B cell (primary cell): ENCODE data around the gene DENND4B. TPM values are rescaled to one million over a fixed set of nuclear protein-coding genes. Genes with fewer than 3 reads are reported as not detected.
A peak's percentile ranks its signal among the peaks of the same experiment; 100 is the strongest.

Source experiments
- ATAC-seq: fragments of 200-7000 bp; cut with Tn5 transposase; one replicate; pipeline ENCODE4 v1.10.0; 2021; ENCODE audit warnings: low read depth, mild to moderate bottlenecking, moderate number of reproducible peaks, moderate library complexity
- CTCF ChIA-PET: fragments of 350-600 bp; sonication (Branson Sonifier 250); formaldehyde crosslinking; loops from one replicate; lab custom pipeline; 2021; ENCODE audit warnings: antibody characterized with exemption, inconsistent platforms; lab: Charles Lee
- POLR2A ChIA-PET: fragments of 350-600 bp; sonication (Branson Sonifier 250); formaldehyde crosslinking; loops from one replicate; lab custom pipeline; 2021; ENCODE audit warnings: antibody characterized with exemption; lab: Charles Lee
- DNase-seq: peaks from one replicate; pipeline ENCODE4 v3.0.0; 2013
- H2AFZ ChIP-seq: 2 replicates; pipeline ENCODE4 v1.6.1; 2012; ENCODE audit warnings: mild to moderate bottlenecking, low read depth, low read length; ENCODE audit not compliant: insufficient read depth, poor library complexity, severe bottlenecking
- H3K27ac ChIP-seq, 2 donors: 1 replicate in 1 of 2; 2 replicates in 1 of 2; pipeline ENCODE4 v1.5.1; 2012 to 2013; ENCODE audit warnings: low read length in 2 of 2, mild to moderate bottlenecking in 2 of 2, moderate library complexity in 1 of 2
- H3K27me3 ChIP-seq, 4 experiments: fragments of 200-600 bp in 1 of 4; sonication (generic) in 1 of 4; replicated peaks in 1 of 4; 1 replicate in 2 of 4; 2 replicates in 2 of 4; pipeline versions ENCODE4 v1.6.1 to v1.7.0; 2013 to 2016; ENCODE audit warnings: low read length in 3 of 4, mild to moderate bottlenecking in 2 of 4, mixed read lengths in 1 of 4, moderate library complexity in 1 of 4; ENCODE audit not compliant: insufficient read depth in 4 of 4, control insufficient read depth in 3 of 4; ENCODE audit errors: control extremely low read depth in 1 of 4
- H3K36me3 ChIP-seq, 2 experiments: replicated peaks in 1 of 2; 1 replicate in 1 of 2; 2 replicates in 1 of 2; pipeline versions ENCODE4 v1.6.1 to v1.7.1; 2013; ENCODE audit warnings: low read length in 1 of 2; ENCODE audit not compliant: insufficient read depth in 2 of 2, control insufficient read depth in 1 of 2; ENCODE audit errors: control extremely low read depth in 1 of 2, extremely low read depth in 1 of 2
- H3K4me1 ChIP-seq, 2 donors: fragments of 200-600 bp in 1 of 2; sonication (generic) in 1 of 2; 1 replicate in 1 of 2; 2 replicates in 1 of 2; pipeline versions ENCODE4 v1.5.1 to v1.6.1; 2013 to 2017; ENCODE audit warnings: low read length in 2 of 2; ENCODE audit not compliant: control insufficient read depth in 2 of 2, insufficient read depth in 2 of 2
- H3K4me2 ChIP-seq: replicated peaks from 2 replicates; pipeline ENCODE3; 2012; ENCODE audit warnings: mild to moderate bottlenecking, low read depth, low read length; ENCODE audit not compliant: poor library complexity, severe bottlenecking
- H3K4me3 ChIP-seq, 5 experiments: fragments of 200-600 bp in 1 of 5; sonication (generic) in 1 of 5; 1 replicate in 3 of 5; 2 replicates in 2 of 5; pipeline versions ENCODE4 v1.5.1 to v1.7.0; 2011 to 2016; ENCODE audit warnings: low read length in 4 of 5, mild to moderate bottlenecking in 4 of 5, low read depth in 2 of 5, control low read depth in 1 of 5, moderate library complexity in 1 of 5; ENCODE audit not compliant: insufficient read depth in 1 of 5; ENCODE audit errors: control extremely low read depth in 1 of 5, extremely low read depth in 1 of 5
- H3K79me2 ChIP-seq: fragments of 200-600 bp; sonication (generic); one replicate; pipeline ENCODE4 v1.6.0; 2016; ENCODE audit warnings: low read length; ENCODE audit not compliant: control insufficient read depth, insufficient read depth
- H3K9ac ChIP-seq: fragments of 200-600 bp; sonication (generic); 2 replicates; pipeline ENCODE4 v1.6.1; 2017; ENCODE audit warnings: mild to moderate bottlenecking, low read length, moderate library complexity
- H3K9me3 ChIP-seq, 3 donors: one replicate each; pipeline versions ENCODE4 v1.6.1 to v1.7.1; 2013; ENCODE audit warnings: low read length in 2 of 3; ENCODE audit not compliant: control insufficient read depth in 2 of 3, insufficient read depth in 1 of 3; ENCODE audit errors: control extremely low read depth in 1 of 3
- H4K20me1 ChIP-seq: 2 replicates; pipeline ENCODE4 v1.6.0; 2012; ENCODE audit warnings: mild to moderate bottlenecking, low read length; ENCODE audit not compliant: insufficient read depth, control insufficient read depth, poor library complexity, severe bottlenecking
- H3K27ac Mint-ChIP-seq: one replicate; pipeline ENCODE4 v1.8.0; 2021; ENCODE audit warnings: mixed read lengths
- H3K27me3 Mint-ChIP-seq: one replicate; pipeline ENCODE4 v1.8.0; 2021; ENCODE audit warnings: mixed read lengths
- H3K4me1 Mint-ChIP-seq: one replicate; pipeline ENCODE4 v1.8.0; 2021; ENCODE audit warnings: mixed read lengths
- H3K4me3 Mint-ChIP-seq: one replicate; pipeline ENCODE4 v1.8.0; 2021; ENCODE audit warnings: mixed read lengths
- H3K9me3 Mint-ChIP-seq: one replicate; pipeline ENCODE4 v1.8.0; 2022; ENCODE audit warnings: mixed read lengths; ENCODE audit not compliant: insufficient read depth
- EZH2 ChIP-seq: IDR thresholded peaks from 2 replicates; pipeline ENCODE4 v1.6.1; 2012; ENCODE audit warnings: borderline replicate concordance, low read depth, mild to moderate bottlenecking, moderate library complexity, low read length; ENCODE audit not compliant: insufficient read depth, poor library complexity, severe bottlenecking
- WGBS: methylation state at CpG from one replicate; pipeline ENCODE4 v1.1.5; 2013; ENCODE audit warnings: missing lambda C conversion rate; ENCODE audit not compliant: insufficient coverage; 5-methylcytosine and 5-hydroxymethylcytosine counted together
- intact Hi-C: fragments of 100-400 bp; cut with micrococcal nuclease; formaldehyde crosslinking; loops from one replicate; pipeline ENCODE4 v1.10.0; 2022
- polyA plus RNA-seq: library from polyadenylated mRNA; depleted of rRNA; stranded (reverse); fragments of >200 nt; gene quantifications from 2 replicates; pipeline ENCODE4 v1.2.3, GENCODE V29; 2012
- total RNA-seq, 2 donors: library from RNA; stranded (reverse); fragments of 120-200 nt in 1 of 2; gene quantifications; 1 replicate in 1 of 2; 2 replicates in 1 of 2; pipeline versions ENCODE4 v1.2.3 to v1.2.4, GENCODE V29; 2013 to 2022
- TF ChIP-seq, protein P1 (sequence below): fragments of 200-600 bp; IDR thresholded peaks from one replicate; pipeline ENCODE4 v1.8.0; 2022; ENCODE audit warnings: antibody characterized with exemption, mild to moderate bottlenecking

Gene DENND4B
- total and polyA plus RNA-seq, 2 donors (not counting 1 experiment from before 2014, with no cell fraction given), result 275 to 389 TPM

DNA sequence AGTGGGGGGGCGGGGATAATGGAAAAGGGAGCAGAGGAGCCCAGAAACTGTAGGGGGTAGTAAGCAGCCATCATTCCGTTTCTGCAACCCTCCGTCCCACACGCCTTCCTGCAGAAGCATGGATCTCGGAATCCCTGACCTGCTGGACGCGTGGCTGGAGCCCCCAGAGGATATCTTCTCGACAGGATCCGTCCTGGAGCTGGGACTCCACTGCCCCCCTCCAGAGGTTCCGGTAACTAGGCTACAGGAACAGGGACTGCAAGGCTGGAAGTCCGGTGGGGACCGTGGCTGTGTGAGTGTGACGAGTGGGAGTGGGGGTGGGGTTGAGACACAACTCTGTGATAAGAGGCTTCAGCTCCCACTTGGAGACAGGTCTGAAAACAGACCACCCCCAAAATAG is 21.9 kb upstream of the DENND4B start:
- Histone ChIP-seq H3K9me3 (no peaks in the 10 kb centered on the region), H3K4me1 (peaks cover 37 to 44% of the 10 kb centered on the region in 2 donors), H3K36me3 (peaks cover 0 to 5% of the 10 kb centered on the region in 2 experiments), H4K20me1 (no peaks in the 10 kb centered on the region), H3K79me2 (peaks cover 38% of the 10 kb centered on the region), H3K9ac (peak overlapping the region; percentile 90), H3K4me2 (peak overlapping the region; percentile 95), H3K27ac (peak overlapping the region in 1 of 2 donors; percentile 94), H2AFZ (peak overlapping the region; percentile 93), H3K27me3 (no peaks in the 10 kb centered on the region), H3K4me3 (peak overlapping the region in 4 of 5 experiments; percentile 73 to 95 (median 84))
- WGBS, result 26% methylated on average over 9 of the region's 13 CpGs
- TF ChIP-seq EZH2, result no peak
- TF ChIP-seq, protein P1, sequence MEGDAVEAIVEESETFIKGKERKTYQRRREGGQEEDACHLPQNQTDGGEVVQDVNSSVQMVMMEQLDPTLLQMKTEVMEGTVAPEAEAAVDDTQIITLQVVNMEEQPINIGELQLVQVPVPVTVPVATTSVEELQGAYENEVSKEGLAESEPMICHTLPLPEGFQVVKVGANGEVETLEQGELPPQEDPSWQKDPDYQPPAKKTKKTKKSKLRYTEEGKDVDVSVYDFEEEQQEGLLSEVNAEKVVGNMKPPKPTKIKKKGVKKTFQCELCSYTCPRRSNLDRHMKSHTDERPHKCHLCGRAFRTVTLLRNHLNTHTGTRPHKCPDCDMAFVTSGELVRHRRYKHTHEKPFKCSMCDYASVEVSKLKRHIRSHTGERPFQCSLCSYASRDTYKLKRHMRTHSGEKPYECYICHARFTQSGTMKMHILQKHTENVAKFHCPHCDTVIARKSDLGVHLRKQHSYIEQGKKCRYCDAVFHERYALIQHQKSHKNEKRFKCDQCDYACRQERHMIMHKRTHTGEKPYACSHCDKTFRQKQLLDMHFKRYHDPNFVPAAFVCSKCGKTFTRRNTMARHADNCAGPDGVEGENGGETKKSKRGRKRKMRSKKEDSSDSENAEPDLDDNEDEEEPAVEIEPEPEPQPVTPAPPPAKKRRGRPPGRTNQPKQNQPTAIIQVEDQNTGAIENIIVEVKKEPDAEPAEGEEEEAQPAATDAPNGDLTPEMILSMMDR, result no peak
- Mint-ChIP-seq H3K27me3 (no peaks in the 10 kb centered on the region), H3K4me1 (peaks cover 41% of the 10 kb centered on the region), H3K4me3 (peak overlapping the region; percentile 98), H3K9me3 (no peaks in the 10 kb centered on the region), H3K27ac (peak overlapping the region; percentile 82)
- ATAC-seq (no peak), DNase-seq (no peak)
- ChIA-PET POLR2A (interaction anchor here (0.6 to 5.3 kb wide), 5 partner anchors 11 to 215 kb away, joined by 4 to 64 read pairs (median 25); partner anchors contain the start of genes CRTC2, DENND4B and RPS27), CTCF (interaction anchor here (0.8 to 7.5 kb wide), 10 partner anchors 8 to 334 kb away, joined by 3 to 65 read pairs (median 8); partner anchors contain the start of genes CRTC2, DENND4B, GATAD2B and JTB)
- intact Hi-C loops, result no loop called here

DNA sequence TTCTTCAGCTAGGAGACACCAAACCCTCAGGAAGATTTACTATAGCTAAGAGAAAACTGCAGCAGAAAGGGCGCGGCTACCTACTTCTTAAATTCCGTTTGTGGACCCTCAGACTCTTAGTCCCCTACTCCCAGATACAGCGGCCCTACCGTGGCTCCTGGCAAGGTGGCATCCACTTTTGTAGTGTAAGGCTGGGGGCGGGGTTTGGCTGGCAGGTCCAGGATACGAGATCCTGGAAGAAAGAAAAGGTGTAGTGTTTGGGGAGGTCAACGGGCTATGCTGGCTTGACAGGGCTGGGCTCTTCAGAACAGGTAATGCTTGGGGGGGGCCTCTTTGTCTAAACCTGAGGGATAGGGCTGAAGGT is 21.5 kb upstream of the DENND4B start:
- H3K9me3 ChIP-seq, result no peaks in the 10 kb centered on the region
- H4K20me1 ChIP-seq, result no peaks in the 10 kb centered on the region
- ChIA-PET CTCF (interaction anchor here (1.0 to 7.5 kb wide), 11 partner anchors 9 to 334 kb away, joined by 3 to 65 read pairs (median 6); partner anchors contain the start of genes CRTC2, DENND4B, GATAD2B and JTB), POLR2A (interaction anchor here (0.6 to 5.3 kb wide), 11 partner anchors 9 to 334 kb away, joined by 3 to 64 read pairs (median 14); partner anchors contain the start of genes CHTOP, CRTC2, DENND4B and GATAD2B)
- Mint-ChIP-seq H3K27me3 (no peaks in the 10 kb centered on the region), H3K27ac (peak overlapping the region; percentile 99), H3K9me3 (no peaks in the 10 kb centered on the region), H3K4me1 (peaks cover 43% of the 10 kb centered on the region), H3K4me3 (peak overlapping the region; percentile 98)
- peaks cover 37 to 45% of the 10 kb centered on the region in 2 donors for H3K4me1 ChIP-seq
- intact Hi-C loops, result loop anchor here (1.0 kb wide), 4 partner anchors 9 to 45 kb away; partner anchors contain the start of genes CRTC2, DENND4B and JTB
- H3K36me3 ChIP-seq, result peaks cover 0 to 1% of the 10 kb centered on the region in 2 experiments
- peaks cover 42% of the 10 kb centered on the region for H3K79me2 ChIP-seq
- H3K27me3 ChIP-seq, result no peaks in the 10 kb centered on the region
- peak overlapping the region; percentile 73 to 95 (median 90) for H3K4me3 ChIP-seq
- TF ChIP-seq, protein P1, result no peak
- TF ChIP-seq EZH2, result no peak
- 0% methylated on average over 5 of the region's 8 CpGs for WGBS
- peak overlapping the region; percentile 95 for H3K4me2 ChIP-seq
- ATAC-seq (no peak), DNase-seq (no peak)
- peak overlapping the region; percentile 93 for H2AFZ ChIP-seq
- H3K9ac ChIP-seq, result peak overlapping the region; percentile 90
- peak overlapping the region; percentile 91 to 94 for H3K27ac ChIP-seq
